HG03520 (cell line): ENCODE measurements around the gene COMMD10.

ENCODE experiments used
- ATAC-seq: cut with Tn5 transposase; IDR thresholded peaks from one replicate; pipeline ENCODE4 v1.9.1; 2021; ENCODE audit warnings: mild to moderate bottlenecking, moderate library complexity; ENCODE audit not compliant: unreplicated experiment

The COMMD10 gene

DNA sequence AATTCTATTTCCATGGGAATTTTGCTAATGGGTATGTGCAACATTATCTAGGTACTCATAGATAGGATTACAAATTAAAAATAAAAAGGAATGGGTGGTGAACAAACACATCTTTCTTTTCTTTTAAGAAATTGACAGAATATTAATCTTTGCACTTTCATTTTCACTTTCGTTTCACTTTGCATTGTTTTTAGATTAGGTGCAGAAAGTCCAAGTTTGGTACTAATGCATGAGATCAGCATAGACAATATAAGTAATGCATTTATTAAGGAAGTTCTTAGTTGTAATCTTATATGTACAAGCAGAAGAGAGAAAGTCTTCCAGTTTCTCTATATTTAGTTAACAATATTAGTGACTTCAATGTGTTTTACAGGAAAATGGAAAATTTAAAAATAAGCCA lies 196.5 kb downstream of the COMMD10 start:
- ATAC-seq = no peak

DNA sequence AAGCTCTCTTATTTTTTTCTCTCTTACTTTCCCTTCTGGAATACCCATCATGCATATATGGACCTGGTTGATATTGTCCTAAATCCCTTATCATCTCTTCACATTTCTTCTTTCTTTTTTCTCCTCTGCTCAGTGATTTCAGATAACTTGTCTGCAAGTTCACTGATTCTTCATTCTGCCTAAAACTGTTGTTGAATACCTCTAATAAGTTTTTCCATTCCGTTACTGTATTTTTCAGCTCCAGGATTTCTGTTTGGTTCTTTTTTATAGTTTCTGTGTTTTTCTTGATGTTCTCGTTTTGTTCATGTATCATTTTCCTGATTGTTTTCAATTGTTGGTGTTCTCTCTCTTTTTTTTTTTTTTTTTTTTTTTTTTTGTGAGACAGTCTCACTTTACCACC lies 203.7 kb downstream of the COMMD10 start:
- no peak for ATAC-seq

DNA sequence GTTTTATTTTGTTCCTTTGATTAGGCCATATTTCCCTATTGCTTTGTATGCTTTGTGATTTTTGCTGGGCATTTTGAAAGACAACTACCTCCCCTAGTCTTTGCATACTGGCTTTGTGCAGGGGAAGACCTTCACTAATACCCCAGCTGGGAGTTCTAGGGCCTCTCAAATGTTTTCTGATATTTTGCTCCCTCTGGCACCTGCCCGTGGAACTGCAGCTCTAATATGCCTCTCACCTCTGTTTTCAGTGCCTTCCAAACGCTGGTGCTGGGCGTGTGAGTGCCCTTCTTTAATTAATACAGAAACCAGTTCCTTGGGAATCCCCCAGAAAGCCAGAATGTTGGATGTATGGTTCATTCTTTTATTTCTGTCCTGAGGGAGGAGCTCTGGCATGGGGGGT lies 204.5 kb downstream of the COMMD10 start:
- ATAC-seq = no peak

DNA sequence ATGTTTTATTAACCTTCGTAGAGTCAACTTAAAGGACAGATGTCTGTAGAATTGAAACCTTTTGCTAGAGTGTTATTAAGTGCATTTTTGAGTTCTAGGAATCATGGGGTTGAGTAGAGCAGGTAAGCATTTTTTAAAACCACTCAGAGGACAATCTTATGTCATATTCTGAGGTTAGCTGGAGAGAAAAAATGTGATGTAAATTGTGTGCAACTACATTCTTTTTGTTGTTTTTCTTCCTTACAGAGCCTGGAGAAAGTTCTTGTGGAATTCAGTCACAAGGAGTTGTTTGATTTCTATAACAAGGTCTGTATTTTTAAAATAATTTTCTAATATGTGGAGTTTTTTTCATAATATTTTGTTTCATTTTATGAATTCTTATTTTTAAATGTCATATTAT lies 206.4 kb downstream of the COMMD10 start:
- ATAC-seq = no peak

DNA sequence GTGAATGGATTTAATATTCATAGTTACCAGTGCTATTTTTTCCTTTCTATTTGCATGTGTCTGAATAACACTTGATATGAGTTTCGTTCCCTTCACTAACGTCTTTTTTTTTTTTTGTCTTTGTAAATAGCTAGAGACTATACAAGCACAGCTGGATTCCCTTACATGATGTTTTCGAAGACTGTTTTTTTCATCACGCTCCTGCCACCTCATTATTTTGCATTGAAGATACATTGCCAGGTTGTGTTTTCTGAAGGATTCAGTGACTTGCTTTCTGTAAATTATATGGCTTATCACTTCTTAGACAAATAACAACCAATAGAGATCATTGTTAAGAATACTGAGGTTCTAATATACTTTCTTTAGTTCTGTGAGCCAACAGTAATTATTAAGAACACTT lies 207.5 kb downstream of the COMMD10 start:
- no peak for ATAC-seq

DNA sequence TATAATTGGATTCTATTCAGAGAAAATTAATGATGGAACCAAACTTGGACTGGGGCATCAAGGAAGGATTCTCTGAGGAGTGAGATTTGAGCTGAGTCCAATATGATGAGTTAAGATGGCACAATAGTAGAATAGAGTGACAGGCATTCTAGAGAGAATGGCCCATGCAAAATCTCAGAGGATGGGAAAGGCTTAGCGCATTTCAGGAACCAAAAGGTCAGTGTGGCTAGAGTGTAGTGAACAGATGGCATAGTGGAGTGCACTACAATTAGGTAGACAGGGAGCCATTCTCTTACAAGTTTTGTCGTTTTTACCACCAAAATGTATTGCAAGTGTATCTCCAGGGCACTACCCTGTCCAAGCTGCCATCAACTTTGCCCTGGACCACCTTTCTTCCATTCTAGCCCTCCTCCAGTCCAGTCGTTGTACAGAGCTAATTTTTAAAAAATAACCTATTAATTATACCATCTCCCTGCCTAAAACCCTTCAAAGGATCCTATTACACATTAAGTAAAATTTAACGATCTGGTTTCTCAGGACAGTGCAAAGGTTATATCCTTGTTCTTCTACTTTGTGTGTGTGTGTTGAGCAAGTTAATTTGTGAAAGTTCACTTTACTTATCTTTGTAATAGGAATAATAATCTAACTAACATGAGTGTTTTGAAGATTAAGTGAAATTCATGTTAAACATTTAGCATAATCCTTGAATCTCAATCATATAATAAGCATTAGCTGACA lies 211.7 kb downstream of the COMMD10 start:
- ATAC-seq = no peak

DNA sequence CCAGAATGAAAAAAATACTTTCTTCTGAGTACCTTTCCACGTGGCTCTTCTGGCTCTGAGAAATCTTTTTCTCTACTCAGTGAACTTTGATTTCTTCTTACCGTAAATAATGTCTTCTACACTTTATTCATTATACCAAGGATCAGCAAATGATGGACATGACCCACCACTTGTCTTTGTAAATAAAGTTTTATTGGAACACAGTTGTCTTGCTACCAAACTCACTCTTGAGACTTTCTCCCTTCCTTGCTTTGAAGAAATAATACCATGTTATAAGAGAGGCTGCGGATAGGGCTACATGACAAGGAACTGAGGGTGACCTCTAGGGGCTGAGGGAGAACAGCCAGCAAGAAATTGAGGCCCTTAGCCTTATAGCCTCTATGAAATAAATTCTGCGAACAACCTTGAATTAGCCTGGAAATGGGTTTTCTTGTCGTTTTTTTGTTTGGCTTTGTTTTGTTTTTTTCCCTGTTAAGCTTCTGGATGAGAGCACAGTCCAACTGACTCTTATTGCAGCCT lies 212.5 kb downstream of the COMMD10 start:
- no peak for ATAC-seq

DNA sequence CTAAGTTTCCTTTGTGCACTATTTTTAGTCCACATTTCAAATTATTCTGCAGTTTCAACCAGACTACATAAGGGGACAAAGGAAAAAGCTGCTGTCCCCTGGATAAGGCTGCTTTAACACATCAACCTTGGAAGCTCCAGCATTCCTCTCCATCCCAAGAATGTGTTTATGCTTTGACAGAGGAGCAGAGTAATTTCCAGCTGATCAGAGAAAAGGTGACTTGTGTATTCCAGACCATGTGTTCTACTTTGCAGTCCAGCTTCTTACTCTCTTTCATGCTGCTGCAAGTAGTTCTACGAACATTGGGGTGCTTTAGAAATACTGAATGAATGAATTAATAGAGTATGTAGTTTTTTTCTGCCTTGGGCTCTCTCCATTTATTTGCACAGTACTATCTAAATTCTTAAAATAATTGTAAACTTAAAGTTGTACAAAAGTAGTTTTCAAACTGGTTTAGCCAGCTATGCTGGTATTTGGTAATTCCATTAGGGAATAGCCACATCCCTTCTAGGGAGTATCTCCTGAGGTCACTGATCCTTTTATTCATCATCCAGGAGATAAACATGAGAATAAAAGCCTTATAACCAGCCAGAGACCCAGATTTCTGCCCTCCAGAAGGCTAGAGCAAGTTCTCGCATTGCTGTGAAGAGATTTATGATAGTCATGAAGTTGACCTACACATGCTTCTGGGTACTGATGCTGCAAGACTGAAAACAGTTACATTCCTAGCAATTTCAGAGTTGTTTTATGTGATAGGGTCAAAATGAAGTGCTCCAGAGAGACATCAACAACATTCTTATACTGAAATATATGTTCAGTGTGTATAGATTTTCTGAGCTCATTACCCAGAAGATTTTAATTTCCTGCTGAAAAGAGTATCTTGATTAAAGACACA lies 215.2 kb downstream of the COMMD10 start:
- ATAC-seq = no peak

DNA sequence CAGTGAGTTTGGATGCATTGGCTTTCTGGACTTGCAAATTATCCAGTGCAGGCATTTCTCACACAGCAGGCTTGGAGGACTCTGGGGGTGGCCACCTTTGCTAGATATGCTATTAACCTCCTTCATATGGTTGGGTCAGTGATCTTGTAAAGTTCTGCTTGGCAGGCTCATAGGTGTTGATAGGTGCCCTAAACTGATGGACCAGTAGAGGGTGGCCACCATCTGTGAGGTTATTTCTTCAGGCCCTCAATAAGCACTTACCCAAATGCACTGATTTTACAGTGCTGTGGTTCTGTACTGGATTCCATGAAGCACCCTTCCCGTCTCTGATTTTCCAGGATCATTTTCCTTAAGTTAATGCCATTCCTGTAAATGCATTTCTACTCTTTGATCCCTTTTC lies 216.3 kb downstream of the COMMD10 start:
- no peak for ATAC-seq

DNA sequence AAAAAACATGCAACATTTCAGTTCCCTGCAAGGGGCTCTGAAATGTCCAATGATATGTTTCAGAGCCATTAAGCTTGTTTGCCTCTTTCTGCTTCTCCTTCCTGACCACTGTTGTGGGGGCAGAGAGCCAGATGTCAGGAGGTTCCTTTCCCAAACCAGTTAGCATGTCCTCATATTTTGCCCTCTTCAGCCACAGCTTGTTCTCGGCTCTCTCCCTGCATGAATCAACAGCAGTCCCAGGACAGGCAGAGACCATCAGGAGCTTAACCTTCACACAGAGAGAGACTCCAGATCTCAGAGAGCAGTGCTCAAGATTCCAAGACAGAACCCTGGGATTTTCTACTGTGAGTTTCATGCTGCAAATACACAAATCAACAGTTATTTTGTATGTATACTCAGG lies 218.5 kb downstream of the COMMD10 start:
- ATAC-seq = no peak

DNA sequence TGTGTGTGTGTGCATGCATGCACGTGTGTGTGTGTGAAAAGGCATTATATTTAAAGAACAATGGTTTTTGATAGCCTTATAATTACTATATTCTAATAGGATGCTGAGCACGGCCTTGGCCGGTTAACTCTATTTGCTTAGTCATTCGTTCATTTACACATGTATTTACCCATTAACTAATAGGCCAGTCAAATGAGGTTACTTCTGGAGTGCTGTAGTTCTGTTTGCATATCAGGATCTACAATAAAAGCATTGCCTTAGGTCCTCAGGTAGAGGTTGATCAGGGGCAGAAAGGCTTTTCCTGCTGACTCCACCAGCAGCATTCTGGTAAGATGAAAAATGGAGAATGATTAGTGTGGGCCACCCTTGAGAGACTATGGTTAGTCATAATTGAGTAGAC lies 219.0 kb downstream of the COMMD10 start:
- ATAC-seq = no peak

DNA sequence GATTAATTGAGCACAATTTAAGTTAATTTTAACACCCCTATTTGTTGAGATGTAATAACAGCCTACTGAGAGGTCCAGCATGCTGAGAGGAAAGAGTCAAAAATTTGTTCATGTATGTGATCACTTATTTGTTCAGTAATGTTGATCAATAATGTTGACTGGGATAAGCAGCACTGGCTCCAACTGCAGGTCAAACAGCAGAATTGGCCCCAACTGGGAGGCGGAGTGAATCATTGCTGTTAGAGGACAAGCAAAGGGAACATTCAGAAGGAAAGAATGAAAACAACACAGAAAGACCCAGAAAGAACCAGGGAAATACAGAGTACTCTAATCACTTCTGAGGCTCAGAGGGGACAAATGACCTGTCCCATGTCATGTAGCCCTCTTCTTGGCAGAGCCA lies 221.1 kb downstream of the COMMD10 start:
- no peak for ATAC-seq

DNA sequence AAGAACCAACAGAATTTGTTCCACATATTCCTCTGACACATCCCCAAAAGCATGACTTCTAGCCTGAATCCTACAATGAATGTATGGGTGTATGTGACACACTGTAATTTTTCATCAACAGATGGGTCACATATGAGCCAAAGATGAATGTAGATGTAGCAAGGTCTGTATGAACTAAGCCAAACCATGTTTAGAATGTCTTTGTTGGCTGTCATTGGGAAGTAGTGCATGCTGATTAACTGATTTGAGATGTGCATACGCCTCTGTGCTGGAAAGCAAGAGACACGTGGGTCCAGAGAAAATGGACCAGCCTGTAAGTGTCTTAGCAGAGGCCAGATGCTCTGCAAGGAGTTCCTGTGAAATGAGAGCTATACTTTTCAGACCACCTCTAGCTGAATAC lies 222.0 kb downstream of the COMMD10 start:
- ATAC-seq = no peak

DNA sequence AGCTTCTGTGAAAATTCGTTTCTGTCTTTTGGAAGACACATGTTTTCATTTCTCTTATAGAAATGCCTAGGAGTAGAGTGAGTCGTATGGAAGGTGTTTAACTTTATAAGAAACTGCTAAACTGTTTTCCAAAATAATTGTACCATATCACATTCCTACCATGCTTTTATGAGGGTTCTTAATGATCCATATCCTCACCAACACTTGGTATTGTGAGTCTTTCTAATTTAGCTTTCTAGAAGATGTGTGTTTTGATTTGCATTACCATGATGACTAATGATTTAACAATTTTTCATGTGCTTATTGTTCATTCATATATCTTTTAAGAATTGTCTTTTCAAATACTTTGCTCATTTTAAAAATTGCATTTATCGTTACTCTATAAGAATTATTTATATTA lies 223.6 kb downstream of the COMMD10 start:
- no peak for ATAC-seq

DNA sequence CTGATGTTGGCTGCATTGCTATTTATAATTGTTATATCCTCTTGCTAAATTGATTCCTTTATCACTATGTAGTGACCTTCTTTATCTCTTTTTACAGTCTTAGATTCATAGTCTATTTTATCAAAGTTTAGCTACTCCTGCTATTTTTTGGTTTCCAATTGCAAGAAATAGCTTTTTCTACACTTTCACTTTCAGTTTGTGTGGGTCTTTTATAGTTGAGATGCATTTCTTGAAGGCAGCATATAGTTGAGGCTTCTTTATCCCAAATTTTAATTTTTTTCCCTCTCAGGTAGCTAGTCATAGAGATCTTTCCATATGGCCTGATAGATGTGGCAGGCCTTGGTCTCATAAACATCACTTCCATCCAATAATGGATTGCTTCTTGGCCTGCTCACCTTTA lies 228.5 kb downstream of the COMMD10 start:
- ATAC-seq = no peak

DNA sequence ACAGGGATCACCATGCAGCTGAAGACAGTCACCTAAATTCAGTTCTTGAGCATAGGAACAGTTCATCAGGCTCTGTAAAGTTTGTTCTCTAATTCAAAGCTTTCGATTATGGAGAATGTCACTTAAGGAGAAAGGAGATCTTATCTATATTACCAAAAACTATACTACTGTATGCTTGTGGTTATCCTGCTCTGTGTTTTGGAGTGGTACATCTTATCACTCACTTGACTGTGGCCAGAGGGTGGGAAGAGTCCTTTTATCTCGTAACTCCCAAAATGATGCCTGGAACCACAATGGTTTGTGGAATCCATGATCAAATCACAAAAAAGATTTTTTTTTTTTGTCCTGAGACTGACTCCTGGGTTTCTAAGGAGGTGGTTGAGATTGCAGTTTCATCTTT lies 230.7 kb downstream of the COMMD10 start:
- ATAC-seq = no peak

DNA sequence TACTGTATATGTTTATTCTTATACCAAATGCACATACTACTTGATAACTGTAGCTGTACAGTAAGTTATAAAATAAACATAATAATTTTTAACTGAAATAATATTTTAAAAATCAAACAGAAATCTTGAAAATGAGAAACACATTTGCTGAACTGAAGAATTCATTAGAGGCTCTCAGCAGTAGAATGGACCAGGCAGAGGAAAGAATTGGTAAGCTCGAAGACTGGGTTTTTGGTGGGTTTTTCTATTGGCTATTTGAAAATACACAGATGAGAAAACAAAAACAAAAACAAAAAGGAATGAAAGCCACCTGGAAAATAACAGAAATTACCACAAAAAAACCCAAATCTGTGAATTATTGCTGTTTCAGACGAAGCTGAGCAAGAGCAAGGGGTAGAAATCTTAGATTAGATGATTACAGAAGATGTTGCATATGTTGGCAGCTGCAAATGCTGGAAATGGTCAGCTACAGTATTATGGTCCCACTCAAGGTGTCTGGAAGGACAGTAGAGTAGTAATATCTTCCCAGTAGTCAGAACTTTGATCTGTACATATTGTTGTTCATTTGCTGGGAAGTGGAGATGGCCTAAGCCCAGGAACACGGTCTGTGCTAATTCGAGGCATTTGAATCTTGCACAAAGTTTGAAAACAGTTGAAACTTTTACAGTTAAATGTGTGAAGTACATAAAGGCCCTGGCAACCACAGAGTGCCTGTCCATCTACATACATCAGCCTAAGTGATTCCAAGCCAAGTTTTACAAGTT lies 233.4 kb downstream of the COMMD10 start:
- no peak for ATAC-seq

DNA sequence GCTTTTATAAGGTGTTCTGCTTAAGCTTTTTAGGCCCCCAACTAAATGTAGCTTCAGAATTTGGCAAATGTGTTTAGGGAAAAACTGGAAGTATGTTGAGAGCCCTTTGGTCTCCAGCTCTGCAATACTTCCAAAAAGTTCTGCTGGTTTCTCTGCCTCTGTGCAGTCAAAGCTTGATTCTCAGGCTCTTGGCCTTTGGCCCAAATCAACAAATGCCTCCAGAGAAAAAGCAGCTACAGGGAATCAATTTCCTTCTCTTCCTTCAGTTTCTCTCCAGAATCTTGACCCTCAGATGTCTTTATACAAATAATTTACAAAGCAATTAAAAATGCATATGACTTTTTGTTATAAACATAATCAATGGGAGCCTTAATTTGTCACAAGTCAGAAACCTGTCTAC lies 235.7 kb downstream of the COMMD10 start:
- ATAC-seq = no peak

DNA sequence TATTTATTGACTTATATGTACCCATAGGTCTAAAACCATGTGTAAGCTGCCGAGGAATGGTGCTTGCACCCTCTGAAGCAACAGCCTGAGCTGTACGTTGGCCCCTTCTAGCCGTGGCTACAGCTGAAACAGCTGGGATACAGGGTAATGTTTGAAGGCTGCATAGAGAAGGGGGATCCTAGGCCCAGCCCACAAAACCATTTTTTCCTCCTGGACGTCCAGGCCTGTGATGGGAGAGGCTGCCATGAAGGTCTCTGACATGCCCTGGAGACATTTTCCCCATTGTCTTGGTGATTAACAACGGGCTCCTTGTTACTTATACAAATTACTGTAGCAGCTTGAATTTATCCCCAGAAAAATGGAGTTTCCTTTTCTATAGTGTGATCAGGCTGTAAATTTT lies 244.7 kb downstream of the COMMD10 start:
- ATAC-seq = no peak

DNA sequence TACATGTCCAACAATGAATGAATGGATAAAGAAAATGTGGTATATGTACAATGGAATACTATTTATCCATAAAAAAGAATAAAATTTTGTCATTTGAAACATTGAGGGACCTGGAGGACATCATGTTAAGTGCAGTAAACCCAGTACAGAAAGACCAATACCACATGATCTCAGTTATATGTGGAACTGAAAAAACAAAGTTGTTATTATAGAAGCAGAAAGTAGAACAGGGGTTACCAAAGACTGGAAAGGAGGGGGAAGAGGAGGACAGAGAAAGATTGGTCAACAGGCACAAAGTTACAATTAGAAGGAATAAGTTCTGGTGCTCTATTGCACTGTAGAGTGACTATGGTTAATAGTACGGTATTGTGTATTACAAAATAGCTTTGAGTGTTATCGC lies 256.0 kb downstream of the COMMD10 start:
- ATAC-seq = peak; percentile 72
